HG03060 (cell line): ENCODE data around the gene KIDINS220.
A peak's percentile ranks its signal among the peaks of the same experiment; 100 is the strongest.

Experiments used
- ATAC-seq: cut with Tn5 transposase; IDR thresholded peaks from one replicate; pipeline ENCODE4 v1.9.1; 2021; ENCODE audit warnings: low read depth, moderate number of reproducible peaks; ENCODE audit not compliant: unreplicated experiment

Gene KIDINS220

DNA sequence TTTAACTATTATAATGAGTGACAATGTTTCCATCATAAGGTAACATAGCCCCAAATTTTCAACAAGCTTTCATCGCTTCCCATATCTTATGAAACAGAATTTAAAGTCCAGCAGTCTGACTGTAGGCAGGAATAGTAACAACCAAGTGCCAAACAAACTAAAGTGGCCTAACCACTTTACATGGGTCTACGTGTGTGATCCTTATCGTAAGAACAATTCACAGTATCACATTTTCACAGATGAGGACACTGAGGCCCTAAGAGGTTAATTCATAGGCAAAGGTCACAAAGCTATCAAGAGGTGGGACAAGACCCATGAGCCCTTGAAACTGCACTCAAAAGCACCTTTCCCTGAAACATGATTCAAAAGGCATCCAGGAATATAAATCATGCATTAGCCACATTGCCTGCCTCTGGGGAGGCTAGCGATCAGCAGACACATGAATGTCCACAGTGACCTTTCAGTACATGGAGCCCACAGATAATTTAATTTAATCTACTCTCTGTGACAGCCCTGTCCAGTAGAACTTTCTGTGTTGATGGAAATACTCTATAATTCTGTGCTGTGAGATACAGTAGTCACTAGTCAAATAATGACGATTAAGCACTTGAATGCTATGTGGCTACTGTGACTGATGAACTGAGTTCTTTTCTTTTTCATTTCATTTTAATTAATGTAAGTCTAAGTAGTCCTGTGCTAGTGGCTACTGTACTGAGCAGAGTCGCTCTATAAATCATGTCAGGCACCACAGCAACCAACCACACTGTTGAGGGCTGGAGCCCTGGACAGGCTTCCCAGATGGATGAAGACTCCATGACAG is 30.3 kb downstream of the KIDINS220 start:
- no peak for ATAC-seq

DNA sequence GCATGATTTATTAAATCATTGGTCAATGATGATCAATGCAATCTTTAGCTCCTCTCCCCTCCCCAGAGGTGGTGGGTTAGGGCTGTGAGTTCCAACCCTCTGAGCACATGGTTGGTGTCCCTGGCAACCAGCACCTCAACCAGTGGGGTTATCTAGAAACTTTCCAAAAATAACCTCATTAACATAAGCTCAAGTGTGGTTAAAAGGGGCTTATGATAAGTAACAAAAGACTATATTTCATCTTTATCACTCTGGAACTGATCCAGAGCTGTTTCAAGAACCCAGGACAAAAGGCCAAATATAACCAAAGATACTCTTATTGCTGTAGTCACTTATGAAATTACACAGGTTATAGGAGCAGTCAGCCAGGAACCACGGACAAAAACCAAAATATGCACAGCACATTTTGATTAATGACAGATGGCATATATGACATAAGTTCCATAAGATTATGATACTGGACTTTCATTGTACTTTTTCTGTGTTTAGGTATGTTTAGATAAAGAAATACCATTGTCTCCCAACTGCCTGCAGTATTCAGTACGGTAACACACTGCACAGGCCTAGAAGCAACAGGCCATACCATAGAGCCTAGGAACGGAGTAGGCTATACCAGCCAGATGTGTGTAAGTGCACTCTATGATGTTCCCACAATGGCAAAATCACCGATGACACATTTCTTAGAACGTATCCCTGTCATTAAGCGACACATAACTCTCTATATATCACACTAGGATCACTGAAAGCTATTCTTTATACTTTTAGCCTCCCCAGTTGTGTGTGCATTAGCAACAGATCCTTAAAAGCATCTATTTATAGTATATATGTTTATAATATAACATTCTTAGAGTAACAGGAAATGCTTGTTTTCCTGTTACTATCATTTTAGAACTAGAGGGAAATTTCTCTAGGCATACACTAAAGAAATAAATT is 31.9 kb downstream of the KIDINS220 start:
- no peak for ATAC-seq

DNA sequence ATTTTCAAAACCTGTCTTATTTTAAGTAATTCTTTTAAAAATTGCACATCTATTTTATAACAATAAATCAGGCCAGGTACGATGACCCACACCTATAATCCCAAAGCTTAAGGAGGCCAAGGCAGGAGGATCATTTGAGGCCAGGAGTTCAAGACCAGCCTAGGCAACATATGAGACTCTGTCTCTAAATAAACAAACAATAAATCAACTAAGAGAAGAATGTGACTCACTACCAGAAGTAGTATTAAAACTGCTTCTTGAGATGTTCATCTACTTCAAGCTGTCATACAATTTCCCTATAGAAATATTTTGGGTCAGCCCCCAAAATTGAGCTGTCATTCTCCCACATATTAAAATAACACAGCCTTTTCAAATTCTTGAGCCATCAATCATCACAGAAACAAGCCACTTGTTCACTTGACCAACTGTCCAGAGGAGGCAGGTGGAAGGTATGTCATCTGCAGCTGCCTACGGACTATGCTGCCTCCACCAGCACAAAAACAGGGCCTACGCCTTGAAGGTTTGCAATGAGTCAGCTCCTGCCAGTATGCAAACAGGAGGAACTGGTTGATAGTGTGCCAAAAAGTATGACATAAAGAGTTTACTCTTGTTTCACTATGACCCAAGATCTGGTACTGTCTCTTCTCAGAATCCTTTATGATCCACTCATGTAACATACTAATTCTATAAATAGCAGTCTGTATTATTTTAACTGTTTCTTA is 33.6 kb downstream of the KIDINS220 start:
- ATAC-seq = peak; percentile 98

DNA sequence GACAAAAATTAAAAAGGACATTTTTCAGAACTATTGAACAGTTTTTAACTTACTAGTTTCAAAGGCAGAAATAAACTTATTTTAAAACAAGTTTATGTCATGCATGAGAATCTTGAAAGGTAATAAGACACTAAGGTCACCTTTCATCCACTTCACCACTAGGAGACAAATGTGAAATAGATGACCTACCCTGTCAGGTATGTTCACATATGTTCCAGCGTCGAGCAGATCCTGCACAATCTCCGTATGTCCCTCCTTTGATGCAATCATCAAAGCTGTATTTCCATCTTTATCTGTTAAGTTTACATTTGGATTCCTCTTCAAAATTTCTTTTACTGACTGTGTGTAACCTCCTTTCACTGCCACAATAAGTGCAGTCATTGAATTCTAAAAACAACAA is 34.7 kb downstream of the KIDINS220 start:
- no peak for ATAC-seq

DNA sequence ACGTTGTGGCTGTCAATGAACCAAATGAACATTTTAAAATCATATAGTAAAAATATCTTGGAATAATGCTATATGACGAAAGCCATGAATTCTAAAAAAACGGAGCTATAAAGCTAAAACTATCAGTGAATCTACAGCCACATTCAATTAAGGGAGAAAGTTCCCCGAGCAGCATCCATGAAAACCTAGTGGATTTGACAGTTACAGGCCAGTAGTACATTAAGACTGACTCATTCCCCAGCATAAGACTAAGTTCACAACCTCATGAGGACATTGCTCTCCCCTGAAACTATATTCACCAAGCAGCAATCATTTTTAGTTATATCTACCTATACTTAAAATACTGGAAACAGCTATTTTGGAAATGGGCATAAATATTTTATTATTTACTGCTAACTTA is 36.6 kb downstream of the KIDINS220 start:
- ATAC-seq = no peak

DNA sequence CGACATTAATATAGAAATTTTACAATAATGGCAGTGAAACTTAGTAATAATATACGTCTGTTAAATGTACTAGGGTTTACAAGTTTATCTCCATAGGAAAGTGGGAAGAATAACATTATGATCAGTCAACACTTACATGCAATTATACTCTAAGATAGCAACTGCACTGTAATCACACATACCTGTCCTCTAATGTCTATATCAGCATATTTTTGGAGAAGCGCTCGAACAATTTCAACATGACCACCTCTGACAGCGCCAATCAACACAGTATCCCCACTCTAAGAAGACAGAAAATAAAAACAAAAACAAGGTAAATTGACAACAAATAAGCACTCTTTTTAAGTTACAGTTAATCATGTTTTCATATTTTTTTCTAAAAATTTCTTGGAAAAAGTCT is 37.2 kb downstream of the KIDINS220 start:
- ATAC-seq = no peak

DNA sequence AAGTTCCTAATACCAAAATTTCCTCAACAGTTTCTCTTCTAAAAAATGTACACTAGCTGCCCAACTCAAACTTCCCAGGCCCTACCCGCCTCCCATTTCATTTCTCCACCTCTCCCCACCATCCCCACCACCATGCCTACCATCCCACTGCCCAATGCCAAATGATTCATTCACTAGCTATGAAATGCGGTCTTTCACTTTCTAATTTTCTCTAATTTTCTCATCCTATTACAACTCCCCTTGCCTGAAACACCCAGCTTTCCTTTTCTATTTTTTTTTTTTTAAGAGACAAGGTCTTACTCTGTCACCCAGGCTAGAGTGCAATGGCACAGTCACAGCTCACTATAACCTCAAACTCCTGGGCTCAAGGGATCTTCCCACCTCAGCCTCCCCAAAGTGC is 38.4 kb downstream of the KIDINS220 start:
- ATAC-seq = no peak

DNA sequence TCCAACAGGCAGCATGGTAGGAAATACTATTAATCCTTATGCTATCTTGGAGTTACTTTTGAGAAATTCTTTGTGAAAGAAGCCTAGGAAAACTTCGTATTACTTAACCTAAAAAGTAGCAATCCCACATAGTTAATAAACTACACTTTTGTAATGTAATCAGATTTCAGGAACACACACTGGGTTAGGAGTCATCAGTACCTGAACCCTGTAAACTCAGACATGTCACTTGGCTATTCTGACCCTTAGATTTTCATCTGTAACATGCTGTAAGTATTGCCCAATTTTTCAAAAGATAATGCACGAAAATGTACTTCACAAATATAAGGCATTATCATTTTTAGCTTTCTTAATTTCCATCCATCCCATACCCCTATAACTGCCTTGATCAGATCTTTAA is 39.0 kb downstream of the KIDINS220 start:
- ATAC-seq = no peak

DNA sequence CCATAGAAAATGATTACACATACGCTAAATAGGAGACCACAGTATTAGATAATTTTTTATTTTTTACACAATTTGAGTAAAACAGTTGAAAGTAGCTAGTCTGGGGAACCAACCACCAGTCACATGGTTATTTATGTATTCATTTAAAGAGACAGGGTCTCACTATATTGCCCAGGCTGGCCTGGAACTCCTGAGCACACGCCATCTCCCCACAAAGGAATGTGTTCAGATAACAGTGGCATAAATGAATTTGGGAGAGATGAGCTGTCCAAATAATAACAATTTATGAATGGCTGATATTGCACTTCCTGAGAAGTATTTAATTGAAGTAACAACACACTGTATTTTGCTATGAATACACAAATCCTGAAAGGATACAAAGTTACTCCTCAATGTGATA is 39.7 kb downstream of the KIDINS220 start:
- ATAC-seq = no peak

DNA sequence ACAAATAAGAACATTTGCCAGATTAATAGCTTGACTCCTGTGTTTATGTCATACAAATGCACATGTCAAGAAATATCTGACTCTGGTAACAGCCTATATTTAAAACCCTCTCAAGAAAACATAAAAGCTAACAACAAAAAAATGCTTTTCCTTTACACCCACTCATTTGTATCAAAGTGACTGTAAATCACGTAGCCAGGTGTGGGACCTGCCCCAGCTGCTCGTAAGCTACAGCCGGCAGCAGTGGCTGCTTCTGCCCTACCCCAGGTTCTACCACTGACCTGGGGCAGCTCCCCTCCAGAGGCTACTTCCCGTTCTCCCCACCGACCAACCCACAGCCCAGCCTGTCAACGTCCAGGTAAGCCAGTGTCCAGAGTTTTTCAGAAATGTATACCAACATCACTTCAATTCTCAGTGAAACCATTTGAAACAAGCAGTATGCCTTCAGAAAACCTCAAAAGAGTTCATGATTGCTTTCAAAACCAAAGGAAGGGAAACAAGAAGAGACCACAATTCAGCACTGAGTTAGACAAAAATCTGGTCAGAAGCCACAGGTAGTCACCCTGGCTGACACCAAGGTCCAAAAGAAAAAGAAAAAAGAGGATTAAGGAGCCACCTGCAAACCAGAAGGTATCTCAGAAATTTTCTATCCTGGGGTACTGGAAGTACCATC is 40.4 kb downstream of the KIDINS220 start:
- ATAC-seq = no peak

DNA sequence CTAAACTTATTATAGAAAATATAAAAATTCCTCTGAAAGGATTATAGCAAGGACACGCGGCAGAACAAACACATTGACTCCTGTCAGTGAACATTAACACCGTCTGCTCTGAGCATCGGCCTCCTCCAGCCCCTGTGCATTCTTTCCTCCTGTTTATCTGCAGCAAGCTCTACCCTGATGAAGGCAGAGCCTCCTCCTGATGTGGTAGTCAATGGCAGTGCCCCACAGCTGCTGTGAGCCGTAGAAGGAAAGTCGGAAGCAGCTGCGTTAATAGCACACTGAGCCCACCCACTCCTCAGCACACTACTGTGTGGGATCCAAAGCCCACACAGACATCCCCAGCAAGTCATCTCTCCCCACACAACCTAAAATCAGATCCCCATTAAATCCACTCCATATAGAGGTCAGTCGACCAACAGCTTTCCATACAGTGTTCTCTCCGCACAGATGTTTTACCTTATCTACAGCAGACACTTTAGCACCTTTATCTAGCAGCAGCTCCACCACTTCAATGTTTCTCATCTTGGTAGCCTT is 41.0 kb downstream of the KIDINS220 start:
- ATAC-seq = no peak

DNA sequence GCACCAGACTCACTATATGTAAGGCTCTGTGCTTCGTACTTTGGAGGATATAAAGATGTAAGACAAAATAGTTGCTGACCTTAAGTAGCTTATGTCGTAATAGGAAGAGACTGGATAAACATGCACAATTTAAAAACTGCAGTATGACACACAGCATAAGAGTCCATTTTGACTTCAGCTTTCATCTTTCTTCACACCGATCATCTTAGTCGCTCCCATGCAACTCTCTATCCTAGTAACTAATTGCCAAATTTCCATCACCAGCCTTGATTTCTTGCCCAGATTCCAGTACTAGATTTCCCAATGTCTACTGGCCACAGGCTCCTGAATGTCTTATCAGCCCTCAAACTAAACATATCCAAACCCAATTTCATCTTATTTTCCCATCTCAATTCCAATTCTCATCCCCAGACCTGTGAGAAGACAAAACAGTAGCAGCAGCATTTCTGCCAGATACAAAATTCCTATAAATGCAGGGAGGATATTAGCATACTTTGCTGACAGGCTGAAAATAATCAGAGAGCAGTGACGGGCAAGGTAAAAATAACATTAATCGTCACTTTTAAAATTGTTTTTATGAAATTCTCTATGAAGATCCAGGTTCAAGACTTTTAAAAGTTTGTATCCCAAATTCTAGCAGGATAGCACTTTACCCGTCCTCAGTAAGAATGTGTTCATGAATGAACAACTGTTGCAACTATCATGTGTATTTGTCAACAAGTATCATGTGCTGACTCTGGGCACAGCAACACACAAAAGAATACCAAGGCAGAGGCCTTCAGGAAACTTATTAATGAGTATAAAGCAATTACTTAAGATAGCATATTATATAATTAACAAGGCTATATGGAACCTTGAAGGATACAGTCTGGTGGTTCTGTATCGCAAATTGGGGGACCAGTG is 42.2 kb downstream of the KIDINS220 start:
- no peak for ATAC-seq

DNA sequence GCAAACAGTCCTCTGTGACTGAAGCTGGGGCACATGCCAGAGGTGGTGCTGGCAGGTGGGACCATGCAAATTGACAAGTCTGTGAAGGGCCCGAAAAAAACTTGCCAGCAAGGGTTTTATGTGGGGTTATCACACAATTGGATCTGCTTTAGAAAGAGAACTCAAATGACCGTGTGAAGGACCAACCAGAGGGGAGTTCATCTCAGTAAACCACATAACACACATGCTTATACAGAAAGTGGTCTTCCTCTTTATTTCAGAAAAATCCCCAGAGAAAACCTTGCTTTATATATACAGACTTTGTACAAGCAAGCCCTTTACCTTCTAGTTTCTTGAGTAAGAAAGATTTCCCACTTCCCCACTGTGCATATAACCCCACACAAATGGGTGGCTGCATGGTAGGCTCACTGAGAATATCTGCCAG is 46.7 kb downstream of the KIDINS220 start:
- no peak for ATAC-seq

DNA sequence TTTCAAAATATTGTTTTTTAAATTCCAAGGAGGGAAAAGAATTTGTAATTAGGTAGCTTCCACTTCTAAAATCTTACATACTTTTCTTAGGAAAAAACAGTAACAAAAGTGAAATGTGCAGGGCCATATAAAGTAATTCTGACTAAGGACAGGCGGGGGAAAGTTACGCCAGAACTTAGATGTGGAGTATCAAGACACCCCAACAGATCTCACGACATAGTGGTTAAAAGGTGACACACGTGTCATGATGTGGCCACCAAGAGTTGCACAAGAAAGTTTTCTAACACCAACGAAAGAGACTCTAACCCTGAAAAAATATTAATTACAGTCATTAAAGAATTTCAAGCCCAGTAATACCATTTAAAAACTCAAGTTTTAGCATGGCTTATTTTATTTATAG is 51.0 kb downstream of the KIDINS220 start:
- ATAC-seq = no peak

DNA sequence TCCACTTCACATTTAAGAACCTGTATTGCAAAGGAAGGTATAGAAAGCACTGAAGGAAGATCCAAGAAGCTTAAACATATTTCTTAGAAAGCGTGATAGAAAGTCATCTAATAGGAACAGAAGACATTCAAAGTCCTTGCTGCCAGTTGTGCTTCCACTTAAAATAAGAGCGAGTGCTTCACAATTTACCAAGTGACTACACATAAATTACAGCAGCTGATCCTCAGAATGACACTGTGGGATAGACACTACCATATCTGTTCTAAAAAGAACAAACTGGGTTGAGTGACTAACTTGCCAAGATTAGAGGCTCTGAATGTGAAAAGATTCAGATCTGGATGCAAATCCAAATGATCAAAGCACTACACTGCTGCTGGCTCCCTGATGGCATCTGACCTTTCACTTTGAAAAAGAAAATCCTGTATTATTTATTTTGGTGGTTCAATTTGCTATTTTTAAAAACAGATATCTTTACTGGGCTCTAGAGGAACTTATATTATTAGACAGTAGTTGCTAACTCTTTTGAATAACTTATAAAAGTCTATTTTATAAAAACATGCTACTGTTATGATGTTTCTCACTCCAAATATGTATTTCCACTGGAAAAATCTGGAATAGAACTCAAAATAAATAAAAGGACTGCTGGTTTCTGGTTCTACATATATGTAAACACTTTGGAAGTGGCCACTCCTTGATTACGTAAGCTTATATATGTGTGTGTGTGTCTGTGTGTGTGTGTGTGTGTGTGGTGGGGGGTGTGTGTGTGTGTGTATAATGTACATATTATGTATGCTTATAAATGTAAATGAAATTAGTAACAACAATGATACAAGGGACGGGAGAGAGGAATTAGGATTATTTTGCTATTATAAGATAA is 57.4 kb downstream of the KIDINS220 start:
- no peak for ATAC-seq

DNA sequence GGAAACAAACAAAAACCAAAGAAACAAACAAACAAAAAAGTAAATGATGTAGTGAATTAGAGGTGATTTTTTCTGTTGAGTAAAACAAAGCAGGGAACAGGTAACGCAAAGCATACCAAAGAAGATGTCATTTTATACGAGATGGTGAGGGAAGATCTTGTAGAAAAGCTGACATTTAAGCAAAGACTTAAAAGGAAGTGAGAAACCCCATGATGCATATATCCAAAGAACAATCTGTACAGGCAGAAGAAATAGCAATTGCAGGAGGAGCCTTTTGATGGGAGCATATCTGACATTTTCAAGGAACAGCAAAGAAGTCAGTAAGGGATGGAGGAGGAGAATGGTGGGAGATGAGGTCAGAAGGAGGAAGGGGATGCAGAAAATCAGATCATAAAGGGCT is 63.0 kb downstream of the KIDINS220 start:
- no peak for ATAC-seq

DNA sequence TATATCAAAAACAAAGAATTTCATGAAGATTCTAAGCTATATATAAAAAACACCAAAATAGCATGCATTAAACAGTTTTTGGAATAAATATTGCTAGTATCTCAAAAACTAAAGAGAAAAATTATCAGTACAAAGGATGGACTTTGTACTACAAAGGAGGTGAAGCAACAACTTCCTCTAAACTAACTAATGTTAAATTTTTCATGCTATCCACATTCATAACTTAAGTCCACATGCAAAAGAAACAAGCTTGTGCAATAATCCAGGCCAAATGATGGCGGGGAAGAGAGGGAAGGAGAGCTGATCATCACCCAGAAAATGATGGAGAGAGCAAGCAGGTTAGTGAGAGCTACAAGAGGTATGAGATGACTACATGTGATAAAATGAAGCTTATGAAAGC is 70.1 kb downstream of the KIDINS220 start:
- no peak for ATAC-seq

DNA sequence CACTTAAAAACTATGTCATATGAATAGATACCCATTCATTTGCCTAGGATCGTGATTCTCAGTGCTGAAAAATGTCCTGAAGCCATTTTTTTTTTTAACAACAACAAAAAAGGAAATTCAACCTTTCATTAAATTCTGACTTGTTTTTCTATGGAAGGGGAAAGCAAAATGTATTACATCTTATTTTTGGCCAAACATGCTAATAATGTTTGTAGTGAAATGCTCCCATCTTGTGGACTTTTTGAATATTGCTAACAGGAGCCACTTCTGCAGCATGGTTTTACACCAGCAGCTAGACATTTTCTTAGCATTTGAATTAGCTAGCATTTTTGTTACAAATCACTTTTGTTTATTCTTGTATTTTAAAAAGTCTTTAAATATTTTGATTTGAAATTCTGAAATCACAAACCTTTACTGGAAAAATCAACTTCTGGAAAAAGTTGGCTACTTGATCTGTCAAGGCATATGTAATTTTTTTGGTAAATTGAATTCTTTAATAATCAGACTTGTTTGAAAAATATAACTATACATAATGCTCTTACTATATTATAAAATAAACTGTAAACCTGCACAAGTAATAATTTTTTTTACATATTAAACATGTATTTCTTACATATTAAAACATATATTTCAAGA is 75.8 kb downstream of the KIDINS220 start:
- ATAC-seq = no peak
